GM12864 (cell line): Measurements from ENCODE around the gene NHSL2.

Experiments
- DNase-seq: peaks from one replicate; pipeline ENCODE4 v3.0.0-alpha.2; 2011; ENCODE audit warnings: low read depth
- H3K4me3 ChIP-seq: 2 replicates; pipeline ENCODE4 v1.5.1; 2011; ENCODE audit warnings: mild to moderate bottlenecking, low read depth, low read length, control low read depth
- CTCF ChIP-seq: IDR thresholded peaks from 2 replicates; pipeline ENCODE4 v1.5.1; 2011; ENCODE audit warnings: low read depth, mild to moderate bottlenecking, moderate library complexity, low read length, control low read depth, inconsistent platforms; ENCODE audit errors: missing control alignments

The NHSL2 gene

GRCh38 chrX:71989768-71990426 is 79.3 kb downstream of the NHSL2 start:
- TF ChIP-seq CTCF = no peak
- no peak for DNase-seq
- H3K4me3 ChIP-seq = no peak overlapping the region

GRCh38 chrX:71990518-71990917 is 79.9 kb downstream of the NHSL2 start:
- no peak for DNase-seq
- no peak overlapping the region for H3K4me3 ChIP-seq
- no peak for TF ChIP-seq CTCF

GRCh38 chrX:71991164-71991563 is 80.5 kb downstream of the NHSL2 start:
- TF ChIP-seq CTCF = no peak
- DNase-seq = no peak
- H3K4me3 ChIP-seq = no peak overlapping the region

- H3K4me3 ChIP-seq = no peak overlapping the region
- no peak for DNase-seq
- no peak for TF ChIP-seq CTCF
Observed at GRCh38 chrX:71992711-71993110, 82.1 kb downstream of the NHSL2 start.

- no peak for TF ChIP-seq CTCF
- DNase-seq = no peak
- H3K4me3 ChIP-seq = no peak overlapping the region
Observed at GRCh38 chrX:71993371-71993770, 82.7 kb downstream of the NHSL2 start.

- H3K4me3 ChIP-seq = no peak overlapping the region
- DNase-seq = no peak
- TF ChIP-seq CTCF = no peak
Observed at GRCh38 chrX:71994601-71995000, 84.0 kb downstream of the NHSL2 start.

- no peak overlapping the region for H3K4me3 ChIP-seq
- no peak for TF ChIP-seq CTCF
- no peak for DNase-seq
Observed at GRCh38 chrX:71995122-71995521, 84.5 kb downstream of the NHSL2 start.
